Stimulated activated CD8-positive, alpha-beta memory T cell treated with anti-CD3 and anti-CD28 coated beads, Interleukin-4, amount 100 ng/mL, for 24 hours (primary cell): Measurements from ENCODE around the gene SEMA4D.

Source experiments
- DNase-seq: peaks from one replicate; pipeline ENCODE4 v3.0.0-alpha.2; 2020; ENCODE audit warnings: low read depth

SEMA4D gene

GRCh38 chr9:89500008-89500407, 2.1 kb upstream of the SEMA4D start:
- no peak for DNase-seq

- DNase-seq, result no peak
These were observed 1.1 kb upstream of the SEMA4D start for GRCh38 chr9:89498852-89499480.

- DNase-seq, result no peak
These were observed 503 bp downstream of the SEMA4D start for GRCh38 chr9:89497257-89497963.

- DNase-seq, result no peak
These were observed 1.2 kb downstream of the SEMA4D start for GRCh38 chr9:89496645-89497256.

- no peak for DNase-seq
These were observed 1.9 kb downstream of the SEMA4D start for GRCh38 chr9:89495824-89496560.

GRCh38 chr9:89494199-89494598, 3.7 kb downstream of the SEMA4D start:
- no peak for DNase-seq

GRCh38 chr9:89493671-89494070, 4.2 kb downstream of the SEMA4D start:
- DNase-seq, result no peak

- no peak for DNase-seq
These were observed 4.7 kb downstream of the SEMA4D start for GRCh38 chr9:89493181-89493580.

GRCh38 chr9:89492586-89492985, 5.3 kb downstream of the SEMA4D start:
- DNase-seq, result no peak

- no peak for DNase-seq
These were observed 6.2 kb downstream of the SEMA4D start for GRCh38 chr9:89491694-89492093.

- no peak for DNase-seq
These were observed 8.1 kb downstream of the SEMA4D start for GRCh38 chr9:89489548-89490530.

GRCh38 chr9:89488936-89489335, 9.0 kb downstream of the SEMA4D start:
- no peak for DNase-seq

- DNase-seq, result no peak
These were observed 9.8 kb downstream of the SEMA4D start for GRCh38 chr9:89488131-89488530.

- DNase-seq, result no peak
These were observed 11.2 kb downstream of the SEMA4D start for GRCh38 chr9:89486681-89487080.

GRCh38 chr9:89484475-89485404, 13.2 kb downstream of the SEMA4D start:
- DNase-seq, result no peak

GRCh38 chr9:89483592-89484474, 14.1 kb downstream of the SEMA4D start:
- peak; percentile 68 for DNase-seq

- DNase-seq, result no peak
These were observed 15.0 kb downstream of the SEMA4D start for GRCh38 chr9:89482901-89483361.

GRCh38 chr9:89482056-89482851, 15.7 kb downstream of the SEMA4D start:
- DNase-seq, result no peak
